ENCODE measurements around the gene KLK13. TPM values are rescaled to one million over a fixed set of nuclear protein-coding genes. Genes with fewer than 3 reads are reported as not detected.
A peak's percentile ranks its signal among the peaks of the same experiment; 100 is the strongest.

KLK13 gene
- total and polyA plus RNA-seq, 2 of the 13 experiments (the other 11 are each of a cell fraction or from before 2014, with no cell fraction given): 0.09 TPM; not detected in 1

DNA sequence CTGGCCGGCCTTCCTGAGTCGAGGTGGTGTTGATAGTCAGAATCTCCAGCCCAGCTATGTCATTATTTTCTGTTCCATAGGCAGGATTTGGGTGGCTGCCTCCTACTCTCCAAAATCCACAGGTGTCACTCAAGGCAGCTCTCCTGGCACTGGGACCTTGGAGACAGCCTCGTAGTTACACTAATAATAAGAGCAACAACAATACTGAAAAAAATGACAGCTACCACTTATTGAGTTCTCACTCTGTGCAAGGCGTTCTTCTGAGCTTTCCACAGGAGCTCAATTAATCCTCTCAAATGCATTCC is 17.9 kb downstream of the KLK13 start (continued):
- TF ChIP-seq, protein P1, sequence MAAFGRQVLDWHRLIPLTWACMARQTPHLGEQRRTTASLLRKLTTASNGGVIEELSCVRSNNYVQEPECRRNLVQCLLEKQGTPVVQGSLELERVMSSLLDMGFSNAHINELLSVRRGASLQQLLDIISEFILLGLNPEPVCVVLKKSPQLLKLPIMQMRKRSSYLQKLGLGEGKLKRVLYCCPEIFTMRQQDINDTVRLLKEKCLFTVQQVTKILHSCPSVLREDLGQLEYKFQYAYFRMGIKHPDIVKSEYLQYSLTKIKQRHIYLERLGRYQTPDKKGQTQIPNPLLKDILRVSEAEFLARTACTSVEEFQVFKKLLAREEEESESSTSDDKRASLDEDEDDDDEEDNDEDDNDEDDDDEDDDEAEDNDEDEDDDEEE (CRISPR knock-in tag; IDR thresholded peaks at IDR 0.05): no peak
- no peak for TF ChIP-seq ZNF670 (CRISPR knock-in tag; IDR thresholded peaks at IDR 0.05; ENCODE audit: borderline replicate concordance)
- no peak for TF ChIP-seq SOX6 (IDR thresholded peaks at IDR 0.05)
- TF ChIP-seq SOX6 (CRISPR knock-in tag; IDR thresholded peaks at IDR 0.05): no peak
- no peak for TF ChIP-seq CREM (IDR thresholded peaks at IDR 0.05)
- no peak for TF ChIP-seq CREM (CRISPR knock-in tag; IDR thresholded peaks at IDR 0.05)
- TF ChIP-seq BHLHE40 (IDR thresholded peaks at IDR 0.05; ENCODE audit: low read length): no peak
- no peak for TF ChIP-seq ISX (CRISPR knock-in tag; conservative IDR thresholded peaks at IDR 0.05)
- TF ChIP-seq, protein P2, sequence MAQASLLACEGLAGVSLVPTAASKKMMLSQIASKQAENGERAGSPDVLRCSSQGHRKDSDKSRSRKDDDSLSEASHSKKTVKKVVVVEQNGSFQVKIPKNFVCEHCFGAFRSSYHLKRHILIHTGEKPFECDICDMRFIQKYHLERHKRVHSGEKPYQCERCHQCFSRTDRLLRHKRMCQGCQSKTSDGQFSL (CRISPR knock-in tag; IDR thresholded peaks at IDR 0.05): no peak
- TF ChIP-seq, protein P3, sequence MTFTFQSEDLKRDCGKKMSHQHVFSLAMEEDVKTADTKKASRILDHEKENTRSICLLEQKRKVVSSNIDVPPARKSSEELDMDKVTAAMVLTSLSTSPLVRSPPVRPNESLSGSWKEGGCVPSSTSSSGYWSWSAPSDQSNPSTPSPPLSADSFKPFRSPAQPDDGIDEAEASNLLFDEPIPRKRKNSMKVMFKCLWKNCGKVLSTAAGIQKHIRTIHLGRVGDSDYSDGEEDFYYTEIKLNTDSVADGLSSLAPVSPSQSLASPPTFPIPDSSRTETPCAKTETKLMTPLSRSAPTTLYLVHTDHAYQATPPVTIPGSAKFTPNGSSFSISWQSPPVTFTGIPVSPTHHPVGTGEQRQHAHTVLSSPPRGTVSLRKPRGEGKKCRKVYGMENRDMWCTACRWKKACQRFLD (CRISPR knock-in tag; IDR thresholded peaks at IDR 0.05; ENCODE audit: borderline replicate concordance): no peak
- no peak for TF ChIP-seq SMARCC2 (IDR thresholded peaks at IDR 0.05)

DNA sequence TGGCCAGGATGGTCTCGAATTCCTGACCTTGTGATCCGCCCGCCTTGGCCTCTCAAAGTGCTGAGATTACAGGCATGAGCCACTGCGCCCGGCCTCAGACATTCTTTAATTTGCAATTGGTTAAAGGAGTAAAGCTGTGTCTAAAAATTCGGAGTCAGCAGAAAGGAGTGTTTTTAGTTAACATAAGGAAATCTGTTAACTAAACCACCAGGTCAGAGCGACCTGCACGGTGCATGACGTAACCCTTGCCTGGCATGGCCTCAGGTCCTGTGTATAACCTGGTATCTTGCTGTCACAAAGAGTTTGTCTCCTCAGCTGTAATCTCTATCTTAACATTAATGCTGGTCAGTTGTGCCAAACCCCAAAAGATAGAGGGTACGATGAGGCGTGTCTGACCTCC is 20.6 kb downstream of the KLK13 start:
- intact Hi-C loops (cut with micrococcal nuclease; ENCODE audit: unreplicated experiment) (no loop called here), in situ Hi-C loops (cut with HindIII; ENCODE audit: extremely low pct_ligation_motif_present, low pct_unique_long_range_greater_than_20kb) (no loop called here)
- no peak overlapping the region for H2AFZ ChIP-seq (ENCODE audit: low read length)
- POLR2A ChIA-PET: no interaction called here
- ATAC-seq: no peak
- H3K9me3 ChIP-seq (ENCODE audit: low read length): no peaks in the 10 kb centered on the region
- 48% methylated on average over 11 of the region's 11 CpGs for WGBS (ENCODE audit: low lambda C conversion rate)
- no peaks in the 10 kb centered on the region for H3K4me1 ChIP-seq (ENCODE audit: insufficient read depth, low read length)
- H4K20me1 ChIP-seq (ENCODE audit: insufficient read depth, low read length): no peaks in the 10 kb centered on the region
- CTCF ChIA-PET (ENCODE audit: low intra/inter-chr PET ratio, low total read pairs): no interaction called here
- H3K27me3 ChIP-seq (ENCODE audit: control insufficient read depth in 1 of 2, insufficient read depth in 2 of 2, low read length in 2 of 2): no peaks in the 10 kb centered on the region
- no peak overlapping the region for H3K4me3 ChIP-seq (replicated peaks in 1 of 3; ENCODE audit: insufficient read depth in 1 of 3, low read depth in 2 of 3, low read length in 3 of 3)
- H3K27ac ChIP-seq (ENCODE audit: extremely low read length, insufficient read depth, low read length): no peak overlapping the region
- H3K9ac ChIP-seq (ENCODE audit: insufficient read depth, low read depth, low read length): no peak overlapping the region
- no peak for FAIRE-seq
- no TSS peak for BruUV-seq (replicated peaks)
- TF ChIP-seq ZNF644 (CRISPR knock-in tag; IDR thresholded peaks at IDR 0.05; ENCODE audit: low read depth) (no peak), MAFK (conservative IDR thresholded peaks at IDR 0.05 in 1 of 2, IDR thresholded peaks at IDR 0.05 in 1 of 2; ENCODE audit: low read length in 2 of 2) (peak; percentile 81 to 89), TOPORS (CRISPR knock-in tag; IDR thresholded peaks at IDR 0.05) (no peak), MAFF (IDR thresholded peaks at IDR 0.05; ENCODE audit: low read depth, low read length) (peak; percentile 79), PRPF4 (IDR thresholded peaks at IDR 0.05; ENCODE audit: low read depth, low read length, poor library complexity, severe bottlenecking) (no peak), ATF7 (IDR thresholded peaks at IDR 0.05) (peak; percentile 41), ATF7 (CRISPR knock-in tag; IDR thresholded peaks at IDR 0.05) (no peak)
- H3K36me3 ChIP-seq (replicated peaks in 1 of 2; ENCODE audit: control insufficient read depth in 1 of 2, insufficient read depth in 2 of 2, low read length in 2 of 2): no peaks in the 10 kb centered on the region
- no peak overlapping the region for H3K4me2 ChIP-seq (ENCODE audit: low read depth, low read length)
- no peaks in the 10 kb centered on the region for H3K79me2 ChIP-seq (ENCODE audit: insufficient read depth, low read length)
- DNase-seq (ENCODE audit: low spot score): no peak
